CD4-positive, alpha-beta T cell treated with Interleukin-17A for 4 hours (primary cell): ENCODE data around the gene SH3PXD2A.
"Not testable (repeated sequence)": the region's sequence is repeated elsewhere in the genome, so short reads cannot be mapped to it uniquely, and the experiment has no call there.

Experiments
- DNase-seq: peaks from one replicate; pipeline ENCODE4 v3.0.0-alpha.2; 2020; ENCODE audit warnings: mixed read lengths

Gene SH3PXD2A

GRCh38 chr10:103789161-103789560, 66.2 kb downstream of the SH3PXD2A start:
- no peak for DNase-seq

GRCh38 chr10:103787331-103787730, 68.0 kb downstream of the SH3PXD2A start:
- DNase-seq = no peak

DNA sequence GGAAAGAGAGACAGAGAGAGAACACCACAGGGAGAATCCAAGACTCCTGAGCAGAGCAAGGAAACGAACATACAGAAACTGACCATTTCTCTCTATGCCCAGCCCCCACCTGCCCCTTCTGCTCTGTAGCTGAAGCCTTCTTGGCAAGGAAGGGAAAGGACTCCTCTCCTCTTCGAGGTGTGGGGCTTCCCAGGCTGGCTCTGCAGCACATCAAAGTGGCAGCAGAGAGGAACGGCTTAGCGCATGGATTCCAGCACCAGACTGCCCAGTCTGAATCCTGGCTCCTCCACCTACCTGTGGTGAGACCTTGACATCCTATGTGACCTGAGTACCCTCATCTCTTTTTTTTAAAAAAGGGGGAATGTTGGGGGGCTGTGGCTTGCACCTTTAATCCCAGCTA, 69.4 kb downstream of the SH3PXD2A start:
- no peak for DNase-seq

GRCh38 chr10:103784723-103785418, 70.5 kb downstream of the SH3PXD2A start:
- no peak for DNase-seq

DNA sequence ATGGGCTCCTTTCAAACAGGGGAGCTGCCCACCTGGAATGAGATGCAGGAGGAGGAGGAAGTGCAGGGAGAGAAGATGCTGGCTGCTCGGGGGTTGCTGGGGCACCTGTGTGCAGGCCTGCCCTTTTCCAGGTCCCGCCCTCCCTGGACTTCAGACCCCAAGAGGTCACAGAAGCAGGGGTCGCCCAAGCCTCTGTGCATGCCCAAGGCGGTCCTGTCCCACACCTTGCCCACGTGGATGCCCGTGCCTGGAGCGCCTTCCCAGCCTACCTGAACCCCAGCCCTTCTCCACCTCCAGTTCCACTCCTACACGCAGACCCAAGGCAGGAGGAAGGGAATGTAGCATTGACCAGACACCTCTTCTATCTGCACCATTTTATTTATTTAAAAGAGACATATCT, 71.3 kb downstream of the SH3PXD2A start:
- DNase-seq = no peak

- DNase-seq = no peak
These were observed 71.7 kb downstream of the SH3PXD2A start for GRCh38 chr10:103783681-103784080.

GRCh38 chr10:103781329-103782061, 73.9 kb downstream of the SH3PXD2A start:
- peak; percentile 30 for DNase-seq

GRCh38 chr10:103780242-103781149, 74.9 kb downstream of the SH3PXD2A start:
- DNase-seq = no peak

GRCh38 chr10:103778358-103779139, 76.8 kb downstream of the SH3PXD2A start:
- DNase-seq = no peak

DNA sequence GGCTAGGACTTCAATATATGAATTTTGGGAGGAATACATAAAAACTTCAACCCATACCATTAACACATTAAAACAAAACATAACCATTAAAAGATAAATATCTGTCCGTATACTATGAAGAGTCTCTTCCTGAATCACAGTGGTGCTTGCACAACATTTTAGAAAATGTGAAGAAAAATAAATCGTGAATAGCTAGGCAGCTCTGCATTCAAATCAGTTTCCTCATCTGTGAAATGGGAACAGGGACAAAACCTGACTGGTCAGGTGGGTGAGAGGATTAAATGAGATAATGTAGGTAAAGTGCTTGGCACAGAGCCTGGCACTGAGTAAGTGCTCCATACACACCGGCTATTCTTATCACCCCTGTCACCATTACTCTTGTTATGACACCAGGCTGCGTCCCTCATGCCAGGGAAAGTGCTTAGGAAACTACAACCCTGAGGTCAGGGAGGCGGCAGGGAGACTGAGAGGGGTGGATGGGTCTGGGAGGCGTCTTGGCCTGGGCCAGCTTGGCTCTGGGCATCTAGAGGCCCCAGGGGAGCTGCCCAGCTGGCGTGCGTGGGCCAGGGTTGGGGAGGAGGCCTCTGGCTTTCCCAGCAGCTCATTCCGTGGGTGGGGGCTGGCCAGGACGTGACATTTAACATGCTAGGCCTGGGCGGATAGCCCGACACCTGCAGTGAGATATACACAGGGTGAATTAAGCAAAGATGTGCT, 78.3 kb downstream of the SH3PXD2A start:
- no peak for DNase-seq

DNA sequence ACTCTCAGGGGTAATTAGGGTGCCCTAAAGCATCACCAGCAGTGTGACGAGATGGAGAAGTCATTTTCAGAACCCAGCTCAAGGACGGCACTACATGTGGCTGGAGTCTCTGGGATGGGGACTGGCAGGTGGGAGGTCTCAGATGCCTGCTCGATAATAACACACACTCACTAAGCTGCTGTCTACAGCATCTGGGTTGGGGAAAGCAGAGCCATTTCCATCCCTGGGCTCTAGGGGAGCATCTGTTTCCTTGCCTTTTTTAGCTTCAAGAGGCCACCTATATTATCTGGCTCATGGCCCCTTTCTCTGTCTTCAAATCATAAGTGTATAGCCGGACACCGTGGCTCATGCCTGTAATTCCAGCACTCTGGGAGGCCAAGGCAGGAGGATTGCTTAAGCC, 79.6 kb downstream of the SH3PXD2A start:
- DNase-seq = no peak

DNA sequence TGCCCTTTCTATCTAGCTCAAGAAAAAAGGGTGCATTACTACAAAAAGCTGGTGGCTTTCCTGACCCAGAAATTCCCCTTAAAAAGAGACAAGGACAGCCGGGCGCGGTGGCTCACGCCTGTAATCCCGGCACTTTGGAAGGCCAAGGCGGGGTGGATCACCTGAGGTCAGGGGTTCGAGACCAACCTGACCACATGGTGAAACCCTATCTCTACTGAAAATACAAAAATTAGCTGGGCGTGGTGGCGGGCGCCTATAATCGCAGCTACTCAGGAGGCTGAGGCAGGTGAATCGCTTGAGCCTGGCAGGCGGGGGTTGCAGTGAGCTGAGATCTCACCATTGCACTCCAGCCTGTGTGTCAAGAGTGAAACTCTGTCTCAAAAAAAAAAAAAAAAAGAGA, 82.5 kb downstream of the SH3PXD2A start:
- not testable (repeated sequence) for DNase-seq

GRCh38 chr10:103772096-103772845, 83.1 kb downstream of the SH3PXD2A start:
- peak; percentile 80 for DNase-seq

- no peak for DNase-seq
These were observed 85.2 kb downstream of the SH3PXD2A start for GRCh38 chr10:103770139-103770538.

GRCh38 chr10:103769176-103769575, 86.2 kb downstream of the SH3PXD2A start:
- DNase-seq = no peak

DNA sequence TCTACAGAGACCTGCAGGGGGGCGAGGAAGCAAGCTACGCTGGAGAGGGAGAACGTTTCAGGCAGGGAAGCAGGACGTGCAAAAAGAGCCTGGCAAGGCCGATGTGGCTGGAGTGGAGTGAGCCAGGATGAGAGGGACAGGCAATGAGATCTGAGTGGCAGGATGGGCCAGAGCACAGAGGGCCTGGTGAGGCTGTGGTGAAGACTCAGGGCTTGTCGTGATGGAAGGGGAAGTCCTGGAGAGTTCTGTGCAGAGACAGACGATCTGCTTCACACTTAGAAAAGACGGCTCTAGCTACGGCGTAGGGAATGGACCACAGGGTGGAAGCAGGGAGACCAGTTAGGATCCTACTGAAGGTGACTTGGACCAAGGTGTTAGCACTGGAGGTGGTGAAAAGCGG, 87.0 kb downstream of the SH3PXD2A start:
- DNase-seq = no peak

- no peak for DNase-seq
These were observed 87.6 kb downstream of the SH3PXD2A start for GRCh38 chr10:103767756-103768155.

- DNase-seq = no peak
These were observed 88.4 kb downstream of the SH3PXD2A start for GRCh38 chr10:103766751-103767505.

GRCh38 chr10:103765981-103766380, 89.4 kb downstream of the SH3PXD2A start:
- peak; percentile 93 for DNase-seq

DNA sequence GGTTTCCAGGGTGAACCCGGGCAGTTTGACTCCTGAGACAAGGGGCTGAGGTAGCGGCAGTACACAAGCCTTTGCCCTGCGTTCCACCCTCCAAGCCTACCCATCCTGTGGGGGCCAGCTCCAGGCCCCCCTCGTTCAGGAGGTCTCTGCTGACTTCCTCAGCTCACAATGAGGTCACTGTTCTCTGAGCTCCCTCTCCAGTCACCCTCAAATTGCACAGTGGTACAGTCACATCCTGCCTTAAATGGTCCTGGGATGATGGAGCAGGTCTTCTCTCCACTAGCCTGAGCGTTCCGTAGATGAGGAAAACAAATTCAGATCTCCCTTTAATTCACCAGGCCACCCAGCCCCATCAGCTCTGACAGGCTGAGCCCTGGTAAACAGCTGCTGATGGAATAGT, 90.2 kb downstream of the SH3PXD2A start:
- peak; percentile 45 for DNase-seq
